ENCODE measurements around the gene SLIT3. TPM values are rescaled to one million over a fixed set of nuclear protein-coding genes. Genes with fewer than 3 reads are reported as not detected.

SLIT3 gene
- total RNA-seq, 1 experiment from 2014 or later = 0.44 TPM

- DNase-seq (no peak), ATAC-seq (no peak)
- H3F3A ChIP-seq (ENCODE audit: low read length, unreplicated experiment) = no peaks in the 10 kb centered on the region
- H3K9me2 ChIP-seq (replicated peaks; ENCODE audit: low read length) = no peaks in the 10 kb centered on the region
- no peaks in the 10 kb centered on the region for H3K4me1 ChIP-seq (ENCODE audit: insufficient read depth, low read length)
- no peak overlapping the region for H3K4me2 ChIP-seq (ENCODE audit: low read length)
- H3K4me3 ChIP-seq (ENCODE audit: low read length) = no peak overlapping the region
- no TSS peak for BruUV-seq (replicated peaks)
- no peaks in the 10 kb centered on the region for H3K79me2 ChIP-seq (ENCODE audit: low read length)
- H3K9me3 ChIP-seq (ENCODE audit: low read length) = no peaks in the 10 kb centered on the region
- peaks cover 5% of the 10 kb centered on the region for H3K27me3 ChIP-seq (ENCODE audit: low read length)
- ChIA-PET CTCF (no interaction called here), POLR2A (ENCODE audit: unreplicated experiment) (no interaction called here)
- H3K9ac ChIP-seq (ENCODE audit: low read length) = no peak overlapping the region
- no peaks in the 10 kb centered on the region for H3K36me3 ChIP-seq (ENCODE audit: low read depth, low read length)
- H3K27ac ChIP-seq (ENCODE audit: low read length) = no peak overlapping the region
- no peak overlapping the region for H2AFZ ChIP-seq (ENCODE audit: low read length)
- TF ChIP-seq EZH2 (IDR thresholded peaks at IDR 0.05; ENCODE audit: low read length, unreplicated experiment) = no peak
- TF ChIP-seq EZH2phosphoT487 (IDR thresholded peaks at IDR 0.05; ENCODE audit: borderline replicate concordance, low read length) = no peak
- no peak for TF ChIP-seq CTCF (conservative IDR thresholded peaks at IDR 0.05; ENCODE audit: low read depth, low read length)
- no peaks in the 10 kb centered on the region for H4K20me1 ChIP-seq (ENCODE audit: low read length)
- intact Hi-C loops (cut with micrococcal nuclease) = no loop called here
Measured at GRCh38 chr5:169281625-169282024, 19.3 kb downstream of the SLIT3 start.

- intact Hi-C loops (cut with micrococcal nuclease) = no loop called here
- no peak overlapping the region for H2AFZ ChIP-seq (ENCODE audit: low read length)
- no peak overlapping the region for H3K4me2 ChIP-seq (ENCODE audit: low read length)
- no TSS peak for BruUV-seq (replicated peaks)
- H3K9me2 ChIP-seq (replicated peaks; ENCODE audit: low read length) = no peaks in the 10 kb centered on the region
- H3K27me3 ChIP-seq (ENCODE audit: low read length) = no peaks in the 10 kb centered on the region
- no peaks in the 10 kb centered on the region for H3F3A ChIP-seq (ENCODE audit: low read length, unreplicated experiment)
- no peak overlapping the region for H3K9ac ChIP-seq (ENCODE audit: low read length)
- DNase-seq = no peak
- POLR2A ChIA-PET (ENCODE audit: unreplicated experiment) = no interaction called here
- no peaks in the 10 kb centered on the region for H3K4me1 ChIP-seq (ENCODE audit: insufficient read depth, low read length)
- no peaks in the 10 kb centered on the region for H3K79me2 ChIP-seq (ENCODE audit: low read length)
- H3K27ac ChIP-seq (ENCODE audit: low read length) = no peak overlapping the region
- ATAC-seq = no peak
- H3K9me3 ChIP-seq (ENCODE audit: low read length) = no peaks in the 10 kb centered on the region
- H3K4me3 ChIP-seq (ENCODE audit: low read length) = no peak overlapping the region
- CTCF ChIA-PET = no interaction called here
- no peaks in the 10 kb centered on the region for H4K20me1 ChIP-seq (ENCODE audit: low read length)
- TF ChIP-seq EZH2 (IDR thresholded peaks at IDR 0.05; ENCODE audit: low read length, unreplicated experiment) = no peak
- no peak for TF ChIP-seq EZH2phosphoT487 (IDR thresholded peaks at IDR 0.05; ENCODE audit: borderline replicate concordance, low read length)
- TF ChIP-seq CTCF (conservative IDR thresholded peaks at IDR 0.05; ENCODE audit: low read depth, low read length) = no peak
- no peaks in the 10 kb centered on the region for H3K36me3 ChIP-seq (ENCODE audit: low read depth, low read length)
Measured at GRCh38 chr5:169280696-169281095, 20.2 kb downstream of the SLIT3 start.

GRCh38 chr5:169280286-169280685 is 20.7 kb downstream of the SLIT3 start:
- Histone ChIP-seq H2AFZ (ENCODE audit: low read length) (no peak overlapping the region), H3K79me2 (ENCODE audit: low read length) (no peaks in the 10 kb centered on the region), H3K9ac (ENCODE audit: low read length) (no peak overlapping the region), H4K20me1 (ENCODE audit: low read length) (no peaks in the 10 kb centered on the region), H3K4me2 (ENCODE audit: low read length) (no peak overlapping the region), H3K9me2 (replicated peaks; ENCODE audit: low read length) (no peaks in the 10 kb centered on the region), H3K4me1 (ENCODE audit: insufficient read depth, low read length) (no peaks in the 10 kb centered on the region), H3F3A (ENCODE audit: low read length, unreplicated experiment) (no peaks in the 10 kb centered on the region), H3K9me3 (ENCODE audit: low read length) (no peaks in the 10 kb centered on the region), H3K36me3 (ENCODE audit: low read depth, low read length) (no peaks in the 10 kb centered on the region), H3K4me3 (ENCODE audit: low read length) (no peak overlapping the region), H3K27me3 (ENCODE audit: low read length) (no peaks in the 10 kb centered on the region), H3K27ac (ENCODE audit: low read length) (no peak overlapping the region)
- no peak for TF ChIP-seq EZH2phosphoT487 (IDR thresholded peaks at IDR 0.05; ENCODE audit: borderline replicate concordance, low read length)
- BruUV-seq (replicated peaks) = no TSS peak
- ChIA-PET CTCF (no interaction called here), POLR2A (ENCODE audit: unreplicated experiment) (no interaction called here)
- no peak for DNase-seq
- intact Hi-C loops (cut with micrococcal nuclease) = no loop called here
- ATAC-seq = no peak

All from PC-3 (cell line).